ENCODE data around the gene ASB1.

GRCh38 chr2:238415036-238415764, 11.5 kb upstream of the ASB1 start:
- TF ChIP-seq CTCF (IDR thresholded peaks at IDR 0.05) (no peak), EZH2 (IDR thresholded peaks at IDR 0.05; ENCODE audit: borderline replicate concordance, insufficient read depth, low read depth, low read length, poor library complexity, severe bottlenecking) (no peak)

All from B cell (primary cell).